GM19372 (cell line): Measurements from ENCODE around the gene GTF2F1.
"Not testable (repeated sequence)": the region's sequence is repeated elsewhere in the genome, so short reads cannot be mapped to it uniquely, and the experiment has no call there.

Source experiments
- ATAC-seq: cut with Tn5 transposase; IDR thresholded peaks from one replicate; pipeline ENCODE4 v1.9.1; 2021; ENCODE audit warnings: mild to moderate bottlenecking, low read depth, moderate library complexity; ENCODE audit not compliant: unreplicated experiment

Gene GTF2F1

GRCh38 chr19:6360445-6360844 is 32.5 kb downstream of the GTF2F1 start:
- not testable (repeated sequence) for ATAC-seq

GRCh38 chr19:6359568-6360341 is 33.2 kb downstream of the GTF2F1 start:
- no peak for ATAC-seq

- ATAC-seq = no peak
Measured at GRCh38 chr19:6358003-6358402, 35.0 kb downstream of the GTF2F1 start.

- no peak for ATAC-seq
Measured at GRCh38 chr19:6357174-6357573, 35.8 kb downstream of the GTF2F1 start.

GRCh38 chr19:6355321-6356040 is 37.5 kb downstream of the GTF2F1 start:
- ATAC-seq = not testable (repeated sequence)

- ATAC-seq = no peak
Measured at GRCh38 chr19:6354098-6354674, 38.8 kb downstream of the GTF2F1 start.

GRCh38 chr19:6352381-6353165 is 40.4 kb downstream of the GTF2F1 start:
- no peak for ATAC-seq

- ATAC-seq = no peak
Measured at GRCh38 chr19:6350688-6351087, 42.3 kb downstream of the GTF2F1 start.

GRCh38 chr19:6349271-6349670 is 43.7 kb downstream of the GTF2F1 start:
- not testable (repeated sequence) for ATAC-seq

- ATAC-seq = no peak
Measured at GRCh38 chr19:6343462-6343861, 49.5 kb downstream of the GTF2F1 start.

GRCh38 chr19:6340493-6341201 is 52.3 kb downstream of the GTF2F1 start:
- ATAC-seq = no peak

- no peak for ATAC-seq
Measured at GRCh38 chr19:6334490-6335285, 58.3 kb downstream of the GTF2F1 start.

GRCh38 chr19:6333439-6333838 is 59.5 kb downstream of the GTF2F1 start, which contains the start of gene ACER1:
ACER1 (minus strand) TSS chr19:6333612; CDS start chr19:6333551, 61 bp downstream.
- ATAC-seq = no peak
